Measurements from ENCODE around the gene TSPAN18.

TSPAN18 gene

DNA sequence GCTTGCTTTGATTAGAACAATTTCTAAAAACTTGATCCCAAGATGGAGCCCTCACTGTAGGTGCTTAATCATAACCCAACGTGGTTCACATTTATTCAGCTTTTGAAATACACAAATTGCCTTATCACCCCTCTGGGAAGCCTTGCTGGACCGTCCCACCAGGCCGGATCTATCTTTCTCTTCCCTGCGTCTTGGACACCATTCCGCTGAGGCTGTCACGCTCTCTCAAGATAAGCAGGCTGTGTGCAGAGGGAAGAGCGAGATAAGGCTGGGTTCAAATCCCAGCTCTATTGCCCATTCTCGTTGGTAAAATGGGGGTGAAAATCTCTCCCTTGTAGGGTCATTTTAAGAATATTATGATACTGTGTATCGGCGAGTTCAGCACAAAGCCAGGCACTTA, 244.4 kb downstream of the TSPAN18 start:
- no peak for DNase-seq

DNA sequence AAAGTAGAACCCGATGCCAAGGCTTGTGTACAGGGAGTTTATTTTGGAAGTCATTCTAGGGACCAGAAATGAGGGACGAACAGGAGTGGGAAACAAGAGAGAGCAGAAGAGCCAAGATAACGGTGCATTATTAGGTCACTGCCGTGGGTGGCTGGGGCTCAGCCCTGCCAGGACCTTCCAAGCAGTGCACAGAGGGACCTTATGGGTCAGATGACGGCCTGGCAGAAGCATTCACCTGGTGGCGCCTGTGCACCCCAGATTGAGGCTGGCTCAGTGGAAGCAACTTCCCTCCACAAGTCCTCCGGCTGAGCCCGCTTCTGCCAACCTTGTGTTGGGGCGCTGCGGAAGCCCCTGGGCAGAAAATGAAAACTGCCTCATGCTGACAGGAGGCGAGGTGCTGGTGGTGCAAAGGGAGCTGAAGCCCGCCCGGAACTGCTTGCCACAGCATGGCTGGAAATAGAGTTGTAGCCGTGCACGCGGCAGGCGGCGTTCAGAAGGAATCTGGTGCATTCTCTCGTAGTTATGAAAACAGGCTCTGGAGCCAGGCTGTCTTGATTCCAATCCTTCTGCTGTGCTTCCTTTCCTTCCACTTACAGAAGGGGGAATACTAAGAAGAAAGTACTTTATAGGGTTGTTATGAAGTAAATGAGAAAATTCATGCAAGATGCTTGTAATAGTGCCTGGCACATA, 246.1 kb downstream of the TSPAN18 start:
- no peak for DNase-seq

DNA sequence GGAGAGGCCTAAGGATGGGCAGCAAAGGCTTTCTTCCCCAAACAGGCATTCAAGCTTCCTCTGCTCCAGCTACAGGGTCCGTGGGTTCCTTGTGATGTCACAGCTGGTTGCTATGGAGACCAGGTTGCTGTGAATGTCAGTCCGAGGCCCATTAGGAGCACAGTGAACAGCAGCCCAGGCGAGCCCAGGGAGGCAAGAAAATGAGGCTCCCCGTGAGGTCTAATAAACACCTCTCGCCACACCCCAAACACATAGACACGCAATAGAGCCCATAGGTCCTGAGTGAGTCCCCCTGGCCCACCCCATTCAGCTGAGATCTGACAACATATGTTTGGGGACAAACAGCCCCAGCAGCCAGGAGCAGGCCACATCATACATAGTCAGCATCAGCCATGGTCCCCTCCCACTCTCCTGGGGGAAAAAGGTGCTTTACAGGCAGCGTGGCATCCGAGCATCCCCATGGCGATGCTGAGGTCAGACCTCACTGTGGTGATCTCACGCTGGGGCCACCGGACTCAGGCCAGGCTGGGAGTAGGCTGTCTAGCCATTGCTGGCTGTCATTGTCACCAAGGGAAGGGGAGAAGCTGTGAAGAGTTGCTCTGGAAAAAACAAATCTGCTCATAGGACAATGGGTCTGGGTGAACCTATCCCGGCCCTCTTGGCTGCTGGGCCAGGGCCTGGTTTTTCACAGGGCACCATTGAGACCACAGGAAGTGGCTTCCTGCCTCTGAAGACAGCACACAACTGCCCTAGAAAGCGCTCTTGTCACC, 247.1 kb downstream of the TSPAN18 start:
- DNase-seq: peak; percentile 25

DNA sequence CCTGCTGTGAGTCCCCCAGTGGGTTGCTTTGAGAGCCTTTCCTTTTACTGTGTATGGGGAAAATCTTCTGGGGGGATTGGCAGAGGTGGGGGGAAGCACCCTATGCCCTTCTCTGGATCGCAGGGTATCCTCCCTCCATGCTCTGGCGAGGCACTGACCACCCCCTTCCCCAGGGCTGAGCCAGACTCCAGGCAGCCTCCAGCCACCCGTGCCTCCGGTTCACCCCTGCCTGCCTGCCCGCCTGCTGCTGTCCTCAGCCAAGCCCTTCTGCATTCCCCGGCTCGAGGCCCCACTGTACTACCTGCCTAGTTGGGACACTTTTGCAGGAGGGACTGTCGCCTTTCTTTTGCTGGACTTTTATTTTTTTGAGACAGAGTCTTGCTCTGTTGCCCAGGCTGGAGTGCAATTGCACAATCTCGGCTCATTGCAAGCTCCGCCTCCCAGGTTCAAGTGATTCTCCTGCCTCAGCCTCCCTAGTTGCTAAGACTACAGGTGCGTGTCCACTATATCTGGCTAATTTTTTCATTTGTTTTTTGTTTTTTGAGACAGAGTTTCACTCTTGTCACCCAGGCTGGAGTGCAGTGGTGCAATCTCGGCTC, 247.7 kb downstream of the TSPAN18 start:
- no peak for DNase-seq

DNA sequence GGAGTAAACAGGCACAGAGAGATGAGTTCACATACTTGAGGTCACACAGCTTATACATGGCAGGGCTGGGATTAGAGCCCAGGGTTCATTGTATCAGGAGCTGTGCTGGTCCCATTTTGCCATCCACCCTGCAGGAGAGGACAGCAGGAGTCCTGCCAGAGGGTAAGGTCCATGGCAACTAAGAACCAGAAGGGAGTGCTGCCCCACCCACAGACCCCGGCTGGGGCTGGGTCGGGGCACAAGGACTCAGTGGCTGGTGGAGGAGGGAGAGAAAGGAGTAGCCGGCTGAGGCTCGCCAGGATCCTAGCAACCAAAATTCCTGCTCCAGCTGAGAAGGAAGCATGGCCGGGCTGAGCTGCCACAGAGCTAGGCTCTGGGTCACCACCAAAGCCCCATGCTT, 249.8 kb downstream of the TSPAN18 start:
- DNase-seq: no peak

DNA sequence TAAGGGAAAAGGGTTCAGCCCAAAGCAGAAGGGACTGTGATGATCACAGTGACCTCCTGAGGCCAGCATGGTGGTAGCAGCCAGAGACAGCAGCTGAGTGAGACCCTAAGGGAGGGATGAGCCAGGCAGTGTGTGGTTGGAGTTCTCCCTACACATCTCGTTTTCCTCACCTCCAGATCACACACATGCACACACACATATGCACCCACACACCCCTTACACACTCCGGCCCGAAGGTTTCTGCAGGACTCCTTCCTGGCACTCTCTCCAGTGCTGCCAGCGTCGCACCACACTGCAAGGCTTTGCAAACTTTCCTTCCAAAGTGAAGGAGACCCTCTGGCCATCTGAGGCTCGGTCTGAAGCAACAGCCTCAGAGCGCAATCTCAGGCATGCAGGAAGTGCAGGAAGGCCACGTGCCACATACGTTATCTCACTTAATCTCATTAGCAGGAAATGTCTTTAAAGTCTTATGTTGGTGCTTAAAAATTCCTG, 250.8 kb downstream of the TSPAN18 start:
- DNase-seq: no peak

DNA sequence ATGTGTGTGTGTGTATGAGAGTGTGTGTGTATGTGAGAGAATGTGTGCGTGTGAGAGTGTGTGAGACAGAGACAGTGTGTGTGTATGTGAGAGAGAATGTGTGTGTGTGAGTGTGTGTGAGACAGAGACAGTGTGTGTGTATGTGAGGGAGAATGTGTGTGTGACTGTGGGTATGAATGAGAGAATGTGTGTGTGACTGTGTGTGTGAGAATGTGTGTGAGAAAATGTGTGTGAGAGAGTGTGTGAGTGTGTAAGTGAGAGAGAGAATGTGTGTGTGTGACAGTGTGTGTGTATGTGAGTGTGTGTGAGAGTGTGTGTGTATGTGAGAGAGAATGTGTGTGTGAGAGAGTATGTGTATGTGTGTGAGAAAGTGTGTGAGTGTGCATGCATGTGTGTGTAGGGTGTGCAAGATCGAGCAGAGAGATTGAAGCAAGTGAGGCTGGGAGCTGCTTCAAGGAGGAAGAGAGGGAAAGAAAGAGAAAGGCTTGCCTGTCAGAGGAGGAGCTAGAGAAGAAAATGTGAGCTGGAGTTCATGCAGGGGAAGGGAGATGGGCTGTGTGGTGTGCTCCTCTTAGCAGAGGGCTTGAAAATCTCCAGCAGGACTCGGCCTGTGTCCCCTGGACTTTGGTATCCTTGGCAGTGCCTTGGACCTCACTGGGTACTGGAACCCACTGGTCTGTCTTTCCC, 251.7 kb downstream of the TSPAN18 start:
- DNase-seq: no peak

DNA sequence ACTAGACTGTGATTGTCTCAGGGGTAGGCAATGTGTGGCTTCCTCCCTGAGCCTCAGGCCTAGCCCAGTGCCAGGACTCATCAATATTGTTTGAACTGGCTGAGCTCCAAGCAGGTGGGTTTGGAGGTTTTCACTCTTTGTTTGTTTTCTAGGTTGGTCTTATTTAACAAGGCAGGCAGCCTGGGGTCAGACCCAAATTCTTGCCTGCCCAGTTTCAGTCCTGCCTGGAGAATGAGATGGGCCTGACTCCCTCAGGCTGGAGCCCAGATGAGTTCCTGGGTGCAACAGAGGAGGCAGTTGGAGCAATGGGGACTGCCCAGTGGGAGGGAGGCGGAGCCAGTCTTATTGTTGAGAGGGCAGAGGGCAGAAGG, 252.2 kb downstream of the TSPAN18 start:
- no peak for DNase-seq

DNA sequence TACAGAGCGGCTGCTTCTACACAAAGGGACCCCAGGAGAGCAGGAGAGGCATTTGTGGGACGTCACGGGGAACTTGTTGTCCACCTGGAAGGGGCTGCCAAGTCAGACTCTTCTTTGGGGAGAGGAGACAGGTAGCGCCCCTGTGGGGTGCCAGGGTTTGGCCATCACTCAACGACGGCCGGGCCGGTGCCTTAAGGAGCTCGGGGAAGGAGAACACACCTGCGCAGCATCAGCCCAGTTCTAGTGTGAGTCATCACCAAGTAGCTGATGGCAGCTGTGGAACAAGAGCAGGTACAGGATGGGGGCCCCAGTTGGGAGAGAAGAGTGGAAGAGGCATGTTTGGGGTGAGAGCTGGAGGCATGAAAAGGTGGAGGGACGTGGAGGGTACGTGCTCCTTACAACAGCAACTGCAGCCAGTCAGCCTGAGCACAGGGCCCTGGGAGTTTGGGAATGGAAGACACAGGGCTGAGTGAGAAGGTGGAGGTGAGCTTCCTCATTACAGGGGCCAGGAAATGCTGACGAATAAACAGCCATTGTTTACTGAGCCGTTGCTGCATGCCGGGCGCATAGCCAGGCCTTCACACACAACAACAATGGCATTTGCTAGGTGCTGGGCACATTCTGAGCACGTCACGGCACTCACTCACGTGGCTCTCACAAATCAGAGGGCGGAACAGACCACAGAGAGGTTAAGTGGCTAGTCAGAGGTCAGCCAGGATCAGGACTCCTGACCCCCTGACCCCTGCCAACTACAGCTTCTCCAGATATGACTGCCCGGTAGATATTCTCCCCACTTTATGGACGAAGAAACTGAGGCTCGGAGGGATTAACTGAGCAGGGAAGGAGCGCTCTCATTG, 253.0 kb downstream of the TSPAN18 start:
- DNase-seq: no peak

DNA sequence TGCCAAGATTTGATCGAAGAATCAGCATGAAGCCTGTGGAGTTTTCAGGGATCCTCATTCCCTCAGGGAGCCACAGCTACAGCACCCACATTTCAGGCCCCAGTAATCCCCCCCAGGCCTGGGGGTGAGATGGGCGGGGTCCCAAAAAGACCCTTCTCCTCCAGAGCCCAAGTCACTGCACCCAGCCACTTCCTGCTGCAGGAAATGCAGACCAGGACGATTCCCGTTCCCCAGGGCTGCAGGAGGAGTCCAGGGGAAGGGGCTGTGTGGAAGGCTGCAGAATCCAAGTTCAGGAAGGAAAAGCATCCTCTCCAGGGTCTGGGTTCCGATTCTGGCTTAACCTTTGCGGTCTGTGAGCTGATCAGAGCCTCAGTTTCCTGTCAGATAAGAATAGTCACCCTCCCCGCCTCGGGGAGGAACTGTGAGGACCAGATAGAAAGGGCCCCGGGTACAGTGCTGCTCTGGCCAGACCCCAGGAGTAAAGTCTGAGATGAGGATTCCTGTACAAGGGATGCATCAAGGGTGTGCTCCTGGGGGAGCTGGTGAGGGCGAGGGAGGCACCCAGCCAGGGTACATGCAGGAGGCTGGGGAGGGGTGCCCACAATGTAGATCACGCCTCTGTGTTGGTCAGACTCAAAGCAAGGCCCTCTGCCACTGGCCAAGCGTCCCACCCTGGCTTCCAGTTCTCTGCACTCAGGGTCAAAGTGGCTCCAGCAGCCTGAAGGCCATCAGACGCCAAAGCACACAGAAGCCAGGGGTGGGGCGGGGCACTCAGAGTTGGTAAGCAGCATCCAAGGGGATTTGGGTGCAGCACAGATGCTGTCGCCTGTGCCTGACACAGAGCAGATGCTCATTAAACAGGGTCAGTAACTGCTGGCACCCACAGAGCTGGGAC, 254.0 kb downstream of the TSPAN18 start:
- DNase-seq: no peak

All from NK-92 treated with Interleukin-12 subunit alpha and Interleukin-12 subunit beta, amount 100 ng/mL, for 24 hours (cell line).